Keratinocyte (primary cell): ENCODE measurements around the gene CD44. TPM values are rescaled to one million over a fixed set of nuclear protein-coding genes. Genes with fewer than 3 reads are reported as not detected.

Experiments
- DNase-seq: peaks from one replicate; pipeline ENCODE4 v3.0.0-alpha.2; 2011; ENCODE audit warnings: low read depth, missing footprints, low spot score
- FAIRE-seq: peaks from 2 replicates; lab custom pipeline; 2011; peaks lifted over from hg19 to GRCh38; lab: Jason Lieb, UNC
- H2AFZ ChIP-seq: 2 replicates; pipeline ENCODE4 v1.6.0; 2012; ENCODE audit warnings: low read length, control low read depth, inconsistent platforms; ENCODE audit not compliant: control insufficient read depth
- H3K27ac ChIP-seq: 2 replicates; pipeline ENCODE4 v1.5.1; 2011; ENCODE audit warnings: low read length; ENCODE audit not compliant: control insufficient read depth, insufficient read depth
- H3K27me3 ChIP-seq: 3 replicates; pipeline ENCODE4 v1.6.0; 2011; ENCODE audit warnings: low read length; ENCODE audit not compliant: control insufficient read depth, insufficient read depth; ENCODE audit errors: extremely low read depth
- H3K36me3 ChIP-seq, 2 experiments: 2 replicates in 1 of 2; 3 replicates in 1 of 2; pipeline ENCODE4 v1.5.1; 2011; ENCODE audit warnings: low read length in 2 of 2, mild to moderate bottlenecking in 1 of 2; ENCODE audit not compliant: control insufficient read depth in 2 of 2, insufficient read depth in 2 of 2; ENCODE audit errors: extremely low read depth in 1 of 2
- H3K4me1 ChIP-seq: 3 replicates; pipeline ENCODE4 v1.5.1; 2011; ENCODE audit warnings: low read length; ENCODE audit not compliant: control insufficient read depth, insufficient read depth; ENCODE audit errors: extremely low read depth
- H3K4me2 ChIP-seq: 3 replicates; pipeline ENCODE4 v1.6.0; 2011; ENCODE audit warnings: low read depth, low read length; ENCODE audit not compliant: control insufficient read depth, insufficient read depth; ENCODE audit errors: extremely low read depth
- H3K4me3 ChIP-seq, 3 experiments: fragments of 200-600 bp in 1 of 3; sonication (generic) in 1 of 3; 2 replicates in 2 of 3; 3 replicates in 1 of 3; pipeline ENCODE4 v1.5.1; 2011 to 2016; ENCODE audit warnings: low read length in 3 of 3, mild to moderate bottlenecking in 3 of 3, control low read depth in 2 of 3, inconsistent platforms in 1 of 3, low read depth in 1 of 3, mixed read lengths in 1 of 3, mixed run types in 1 of 3, moderate library complexity in 1 of 3; ENCODE audit not compliant: control insufficient read depth in 2 of 3, insufficient read depth in 2 of 3; ENCODE audit errors: extremely low read depth in 1 of 3
- H3K79me2 ChIP-seq: 2 replicates; pipeline ENCODE4 v1.6.0; 2012; ENCODE audit warnings: low read length; ENCODE audit not compliant: control insufficient read depth, insufficient read depth
- H3K9ac ChIP-seq: 3 replicates; pipeline ENCODE4 v1.6.0; 2011; ENCODE audit warnings: low read length; ENCODE audit not compliant: control insufficient read depth, insufficient read depth; ENCODE audit errors: extremely low read depth
- H3K9me1 ChIP-seq: 3 replicates; pipeline ENCODE4 v1.6.0; 2011; ENCODE audit warnings: low read length; ENCODE audit not compliant: control insufficient read depth, insufficient read depth; ENCODE audit errors: extremely low read depth
- H3K9me3 ChIP-seq: 2 replicates; pipeline ENCODE4 v1.5.1; 2012; ENCODE audit warnings: low read depth, low read length; ENCODE audit not compliant: control insufficient read depth
- H4K20me1 ChIP-seq: 3 replicates; pipeline ENCODE4 v1.6.0; 2011; ENCODE audit warnings: low read length; ENCODE audit not compliant: control insufficient read depth, insufficient read depth; ENCODE audit errors: extremely low read depth
- CTCF ChIP-seq, 3 experiments: IDR thresholded peaks in 1 of 3; conservative IDR thresholded peaks in 1 of 3; optimal IDR thresholded peaks in 1 of 3; 2 replicates in 2 of 3; 3 replicates in 1 of 3; pipeline versions ENCODE3 to v1.5.1; 2011; ENCODE audit warnings: low read length in 3 of 3, mild to moderate bottlenecking in 3 of 3, moderate library complexity in 2 of 3, control low read depth in 1 of 3, inconsistent platforms in 1 of 3; ENCODE audit not compliant: insufficient read depth in 2 of 3; ENCODE audit errors: extremely low read depth in 1 of 3
- EZH2 ChIP-seq: IDR thresholded peaks from one replicate; pipeline ENCODE4 v1.6.1; 2012; ENCODE audit warnings: inconsistent platforms, mild to moderate bottlenecking, low read length, moderate library complexity
- dilution Hi-C: fragments of 300-500 bp; cut with MboI; formaldehyde crosslinking; loops from one replicate; pipeline ENCODE4 v1.7.0; 2020; ENCODE audit warnings: low sequenced_read_pairs; ENCODE audit not compliant: extremely low pct_ligation_motif_present
- polyA plus RNA-seq, 5 experiments: library from polyadenylated mRNA; depleted of rRNA in 3 of 5; stranded (reverse) in 3 of 5; stranded (forward) in 1 of 5; unstranded in 1 of 5; fragments of >200 nt; gene quantifications; 1 replicate in 1 of 5; 2 replicates in 3 of 5; 3 replicates in 1 of 5; pipeline versions ENCODE4 v1.2.1 to v1.2.3, GENCODE V29; 2011 to 2012; ENCODE audit warnings: missing spikeins in 2 of 5, low read depth in 1 of 5, low replicate concordance in 1 of 5

CD44 gene
- polyA plus RNA-seq, 1 donor (not counting 4 experiments of a cell fraction or from before 2014, with no cell fraction given) = 2,038 TPM

DNA sequence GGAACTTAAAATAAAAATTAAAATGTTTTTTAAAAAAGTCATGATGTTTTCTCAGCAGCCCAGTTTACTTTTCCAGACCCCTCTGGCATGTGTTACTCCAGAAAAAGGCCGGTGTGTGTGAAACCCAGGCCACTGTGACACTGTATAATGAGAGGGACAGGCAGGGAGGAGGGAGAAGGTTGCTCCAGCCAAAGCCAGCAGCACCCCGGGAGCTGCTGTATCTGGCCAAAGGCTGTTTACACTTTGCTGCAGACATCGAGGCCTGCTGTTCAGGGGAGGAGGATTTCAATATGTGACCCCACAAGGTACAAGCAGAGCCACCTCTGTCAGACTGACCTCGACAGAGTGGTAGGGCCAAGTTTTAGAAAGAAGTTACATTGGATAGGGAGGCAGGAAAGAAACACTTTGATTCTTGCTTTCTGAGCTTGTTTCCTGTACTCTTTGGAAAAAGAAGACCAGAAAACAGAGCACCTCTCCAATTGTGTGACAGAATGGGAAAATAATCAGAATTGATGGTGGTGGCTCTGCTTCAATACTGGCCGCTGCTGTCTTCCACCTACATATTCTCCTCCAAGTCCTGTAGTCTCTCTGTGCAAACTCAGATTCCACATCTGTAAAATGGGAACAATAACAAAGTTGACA is 41.0 kb upstream of the CD44 start:
- no peaks in the 10 kb centered on the region for H3K27me3 ChIP-seq
- no peaks in the 10 kb centered on the region for H3K9me1 ChIP-seq
- no peak overlapping the region for H2AFZ ChIP-seq
- no peaks in the 10 kb centered on the region for H4K20me1 ChIP-seq
- dilution Hi-C loops = no loop called here
- H3K9me3 ChIP-seq = no peaks in the 10 kb centered on the region
- H3K79me2 ChIP-seq = no peaks in the 10 kb centered on the region
- FAIRE-seq = no peak
- H3K4me2 ChIP-seq = no peak overlapping the region
- TF ChIP-seq CTCF (optimal IDR thresholded peaks at IDR 0.05 in 1 of 3, IDR thresholded peaks at IDR 0.05 in 1 of 3, conservative IDR thresholded peaks at IDR 0.05 in 1 of 3; ENCODE audit: extremely low read depth in 1 of 3, insufficient read depth in 2 of 3, low read length in 3 of 3) = no peak
- no peak for TF ChIP-seq EZH2
- no peak for DNase-seq
- H3K4me1 ChIP-seq = peaks cover 10% of the 10 kb centered on the region
- no peak overlapping the region for H3K4me3 ChIP-seq
- H3K36me3 ChIP-seq = no peaks in the 10 kb centered on the region
- H3K9ac ChIP-seq = no peak overlapping the region
- no peak overlapping the region for H3K27ac ChIP-seq

GRCh38 chr11:35098855-35099254 is 40.1 kb upstream of the CD44 start:
- dilution Hi-C loops = no loop called here
- FAIRE-seq = no peak
- TF ChIP-seq CTCF (optimal IDR thresholded peaks at IDR 0.05 in 1 of 3, IDR thresholded peaks at IDR 0.05 in 1 of 3, conservative IDR thresholded peaks at IDR 0.05 in 1 of 3; ENCODE audit: extremely low read depth in 1 of 3, insufficient read depth in 2 of 3, low read length in 3 of 3) (no peak), EZH2 (no peak)

More at GRCh38 chr11:35098855-35099254, 40.1 kb upstream of the CD44 start:
- Histone ChIP-seq H3K4me1 (peaks cover 14% of the 10 kb centered on the region), H2AFZ (no peak overlapping the region), H3K79me2 (no peaks in the 10 kb centered on the region), H3K9me1 (no peaks in the 10 kb centered on the region), H3K27ac (no peak overlapping the region), H3K36me3 (no peaks in the 10 kb centered on the region), H3K9me3 (no peaks in the 10 kb centered on the region), H4K20me1 (no peaks in the 10 kb centered on the region), H3K27me3 (no peaks in the 10 kb centered on the region), H3K9ac (no peak overlapping the region), H3K4me3 (no peak overlapping the region), H3K4me2 (no peak overlapping the region)
- no peak for DNase-seq
